AG08396 (cell line): ENCODE measurements around the gene TSSK2.
"Not testable (repeated sequence)": the region's sequence is repeated elsewhere in the genome, so short reads cannot be mapped to it uniquely, and the experiment has no call there.

Experiments
- DNase-seq: peaks from one replicate; pipeline ENCODE4 v3.0.0; 2012; ENCODE audit warnings: low spot score, mixed read lengths

TSSK2 gene

GRCh38 chr22:19130959-19131684 lies at the start of gene TSSK2:
TSS of gene TSSK2 (plus strand) at chr22:19131308. CDS start at chr22:19131400, 92 bp downstream.
- DNase-seq = no peak

GRCh38 chr22:19081351-19081750 lies 49.8 kb upstream of the TSSK2 start:
- no peak for DNase-seq

- no peak for DNase-seq
Observed at GRCh38 chr22:19082101-19082500, 49.0 kb upstream of the TSSK2 start.

- no peak for DNase-seq
Observed at GRCh38 chr22:19082793-19083192, 48.3 kb upstream of the TSSK2 start.

GRCh38 chr22:19084126-19084525 lies 47.0 kb upstream of the TSSK2 start:
- not testable (repeated sequence) for DNase-seq

GRCh38 chr22:19084586-19084985 lies 46.5 kb upstream of the TSSK2 start:
- not testable (repeated sequence) for DNase-seq

- peak; percentile 66 for DNase-seq
Observed at GRCh38 chr22:19085233-19085718, 45.8 kb upstream of the TSSK2 start.

- DNase-seq = no peak
Observed at GRCh38 chr22:19086417-19086816, 44.7 kb upstream of the TSSK2 start.

- DNase-seq = peak; percentile 77
Observed at GRCh38 chr22:19086896-19087295, 44.2 kb upstream of the TSSK2 start.

- no peak for DNase-seq
Observed at GRCh38 chr22:19088866-19089595, 42.1 kb upstream of the TSSK2 start.

- no peak for DNase-seq
Observed at GRCh38 chr22:19090183-19090582, 40.9 kb upstream of the TSSK2 start.

- no peak for DNase-seq
Observed at GRCh38 chr22:19090586-19091127, 40.5 kb upstream of the TSSK2 start.

GRCh38 chr22:19092725-19093124 lies 38.4 kb upstream of the TSSK2 start:
- DNase-seq = no peak

- no peak for DNase-seq
Observed at GRCh38 chr22:19094393-19094997, 36.6 kb upstream of the TSSK2 start.

GRCh38 chr22:19096555-19096954 lies 34.6 kb upstream of the TSSK2 start:
- DNase-seq = no peak

GRCh38 chr22:19097518-19097917 lies 33.6 kb upstream of the TSSK2 start:
- DNase-seq = no peak

GRCh38 chr22:19098157-19098556 lies 33.0 kb upstream of the TSSK2 start:
- DNase-seq = no peak

- DNase-seq = peak; percentile 46
Observed at GRCh38 chr22:19103880-19104821, 27.0 kb upstream of the TSSK2 start.

- no peak for DNase-seq
Observed at GRCh38 chr22:19105456-19105855, 25.7 kb upstream of the TSSK2 start.

- DNase-seq = no peak
Observed at GRCh38 chr22:19105867-19106802, 25.0 kb upstream of the TSSK2 start.
